HepG2 (cell line): ENCODE data around the gene ZCCHC10.
"Not testable (repeated sequence)": the region's sequence is repeated elsewhere in the genome, so short reads cannot be mapped to it uniquely, and the experiment has no call there.

Source experiments
- CEBPB ChIP-seq: IDR thresholded peaks from 2 replicates; pipeline ENCODE4 v1.6.1; 2011; ENCODE audit warnings: low read depth, low read length, improper control_type of control experiment, borderline replicate concordance
- CHD2 ChIP-seq: IDR thresholded peaks from 2 replicates; pipeline ENCODE4 v1.6.1; 2011; ENCODE audit warnings: low read depth, low read length, improper control_type of control experiment
- ETV6 ChIP-seq: sonication (generic); formaldehyde crosslinking; conservative IDR thresholded peaks from 2 replicates; pipeline ENCODE4 v1.4.0; 2020; ENCODE audit warnings: missing genetic modification reagents
- HIVEP1 ChIP-seq: sonication (generic); formaldehyde crosslinking; IDR thresholded peaks from 2 replicates; pipeline ENCODE4 v1.4.0; 2020; ENCODE audit warnings: mild to moderate bottlenecking, missing genetic modification reagents
- PRDM15 ChIP-seq: sonication (generic); formaldehyde crosslinking; IDR thresholded peaks from 2 replicates; pipeline ENCODE4 v1.4.0; 2020; ENCODE audit warnings: missing genetic modification reagents
- TF ChIP-seq, protein P1 (sequence below): sonication (generic); formaldehyde crosslinking; IDR thresholded peaks from 2 replicates; pipeline ENCODE4 v1.5.0; 2020; ENCODE audit warnings: mild to moderate bottlenecking, missing genetic modification reagents, moderate library complexity

DNA sequence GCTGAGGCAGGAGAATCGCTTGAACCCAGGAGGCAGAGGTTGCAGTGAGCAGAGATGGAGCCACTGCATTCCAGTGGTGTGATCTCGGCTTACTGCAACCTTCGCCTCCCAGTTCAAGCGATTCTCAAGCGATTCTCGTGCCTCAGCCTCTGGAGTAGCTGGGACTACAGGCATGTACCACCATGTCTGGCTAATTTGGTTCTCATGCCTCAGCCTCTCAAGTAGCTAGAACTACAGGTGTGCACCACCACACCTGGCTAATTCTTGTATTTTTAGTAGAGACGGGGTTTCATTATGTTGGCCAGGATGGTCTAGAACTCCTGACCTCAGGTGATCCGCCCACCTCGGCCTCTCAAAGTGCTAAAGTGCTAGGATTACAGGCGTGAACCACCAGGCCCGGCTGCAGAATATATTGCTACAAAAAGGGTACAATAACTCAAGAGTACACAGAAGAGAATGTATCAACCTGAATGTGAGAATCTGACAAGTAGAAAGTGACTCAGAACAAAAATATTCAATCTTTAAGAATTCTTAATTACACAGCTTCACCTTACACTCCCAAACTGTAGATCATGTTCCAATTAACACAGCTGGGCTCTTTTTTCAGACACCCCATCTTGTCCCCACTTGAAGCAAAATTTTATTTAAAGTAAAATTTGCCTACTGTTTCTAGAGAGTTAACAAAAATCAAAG lies 65.1 kb downstream of the ZCCHC10 start:
- TF ChIP-seq HIVEP1 (CRISPR knock-in tag); CEBPB; CHD2; PRDM15; ETV6 (CRISPR knock-in tag): not testable (repeated sequence)
- TF ChIP-seq, protein P1, sequence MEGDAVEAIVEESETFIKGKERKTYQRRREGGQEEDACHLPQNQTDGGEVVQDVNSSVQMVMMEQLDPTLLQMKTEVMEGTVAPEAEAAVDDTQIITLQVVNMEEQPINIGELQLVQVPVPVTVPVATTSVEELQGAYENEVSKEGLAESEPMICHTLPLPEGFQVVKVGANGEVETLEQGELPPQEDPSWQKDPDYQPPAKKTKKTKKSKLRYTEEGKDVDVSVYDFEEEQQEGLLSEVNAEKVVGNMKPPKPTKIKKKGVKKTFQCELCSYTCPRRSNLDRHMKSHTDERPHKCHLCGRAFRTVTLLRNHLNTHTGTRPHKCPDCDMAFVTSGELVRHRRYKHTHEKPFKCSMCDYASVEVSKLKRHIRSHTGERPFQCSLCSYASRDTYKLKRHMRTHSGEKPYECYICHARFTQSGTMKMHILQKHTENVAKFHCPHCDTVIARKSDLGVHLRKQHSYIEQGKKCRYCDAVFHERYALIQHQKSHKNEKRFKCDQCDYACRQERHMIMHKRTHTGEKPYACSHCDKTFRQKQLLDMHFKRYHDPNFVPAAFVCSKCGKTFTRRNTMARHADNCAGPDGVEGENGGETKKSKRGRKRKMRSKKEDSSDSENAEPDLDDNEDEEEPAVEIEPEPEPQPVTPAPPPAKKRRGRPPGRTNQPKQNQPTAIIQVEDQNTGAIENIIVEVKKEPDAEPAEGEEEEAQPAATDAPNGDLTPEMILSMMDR = not testable (repeated sequence)
